HG03175 (cell line): Measurements from ENCODE around the gene C12orf76.
"Not testable (repeated sequence)": the region's sequence is repeated elsewhere in the genome, so short reads cannot be mapped to it uniquely, and the experiment has no call there.

ENCODE experiments used
- ATAC-seq: cut with Tn5 transposase; IDR thresholded peaks from one replicate; pipeline ENCODE4 v1.9.1; 2021; ENCODE audit warnings: mild to moderate bottlenecking, moderate library complexity; ENCODE audit not compliant: unreplicated experiment

Gene C12orf76

DNA sequence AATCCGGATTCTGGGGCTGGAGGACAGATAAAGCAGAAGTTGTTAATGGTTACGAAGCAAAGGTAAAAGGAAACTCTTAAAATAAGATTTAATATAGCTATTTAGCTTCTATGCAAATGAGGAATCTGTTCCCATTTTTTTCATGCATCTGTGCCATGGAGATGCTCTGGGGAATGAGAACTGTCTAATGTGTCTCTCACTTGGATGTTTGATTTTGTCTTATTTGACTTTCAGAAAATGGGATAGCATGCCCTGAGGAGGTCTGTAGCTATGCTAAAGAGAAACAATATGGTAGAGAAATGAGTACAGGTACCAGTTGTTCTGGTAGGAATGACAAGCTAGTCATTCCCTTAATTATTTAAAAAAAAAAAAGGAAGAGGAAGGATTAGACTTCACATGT, 24.3 kb downstream of the C12orf76 start:
- ATAC-seq: no peak

DNA sequence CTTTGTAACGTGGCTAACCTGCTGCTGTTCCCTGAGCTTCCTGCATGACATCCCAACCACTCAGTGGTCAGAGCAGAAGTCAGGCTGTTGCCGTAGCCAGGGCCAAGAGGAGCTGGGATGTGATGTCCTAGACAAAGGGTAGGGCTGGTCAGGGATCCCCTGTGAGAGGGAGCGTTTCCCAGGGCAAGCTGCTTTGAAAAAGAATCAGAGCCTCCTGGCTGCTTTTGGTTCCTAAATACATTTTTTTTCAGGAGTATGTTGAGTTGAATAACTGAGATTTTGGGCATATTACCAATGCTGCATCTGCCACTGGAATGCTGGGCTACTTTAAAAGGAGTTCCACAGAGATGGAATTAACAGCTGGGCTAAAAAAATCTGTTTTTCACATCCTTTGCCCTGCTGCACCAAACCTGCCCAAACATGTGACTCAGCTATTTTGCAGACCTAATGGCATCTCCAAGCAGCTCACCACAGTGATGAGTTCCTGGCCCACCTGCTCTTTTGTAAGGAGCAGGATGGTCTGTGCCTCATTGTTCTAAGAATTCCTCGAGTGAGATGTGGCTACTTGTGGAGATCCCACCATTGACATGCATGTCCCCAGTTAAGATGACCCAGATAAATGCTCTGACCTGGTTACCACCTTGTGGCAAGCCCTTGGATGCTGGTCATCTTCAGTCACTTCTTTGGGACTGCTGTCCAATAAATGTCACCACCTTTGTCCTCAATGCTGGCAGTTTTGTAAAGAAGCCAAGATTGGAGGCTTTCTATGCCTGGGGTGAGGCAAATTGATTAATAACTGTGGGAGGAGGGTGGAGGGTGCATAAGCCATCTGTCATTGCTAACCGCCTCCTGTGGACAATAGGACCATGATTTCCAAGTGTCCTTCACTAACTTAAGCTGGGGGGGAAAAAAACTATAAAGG, 25.0 kb downstream of the C12orf76 start:
- ATAC-seq: no peak

DNA sequence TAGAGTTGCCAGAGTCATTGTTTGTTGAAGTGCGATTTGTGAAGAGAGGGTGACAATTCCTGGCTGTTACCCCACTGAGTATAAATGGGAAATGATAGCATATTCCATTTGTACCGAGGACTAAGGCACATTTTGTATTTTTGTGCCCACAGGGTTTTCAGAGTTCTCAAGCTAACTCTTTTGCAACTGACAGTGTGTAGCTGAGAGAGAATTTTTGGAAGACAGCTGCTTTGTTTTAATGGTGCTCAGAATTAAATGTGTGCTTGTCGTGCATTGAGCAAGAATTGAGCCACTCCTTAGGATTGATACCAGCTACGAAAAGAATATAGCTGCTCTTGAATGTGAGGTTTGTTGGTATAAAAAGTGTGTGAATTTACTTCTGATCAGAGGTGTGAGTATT, 27.4 kb downstream of the C12orf76 start:
- ATAC-seq: no peak

DNA sequence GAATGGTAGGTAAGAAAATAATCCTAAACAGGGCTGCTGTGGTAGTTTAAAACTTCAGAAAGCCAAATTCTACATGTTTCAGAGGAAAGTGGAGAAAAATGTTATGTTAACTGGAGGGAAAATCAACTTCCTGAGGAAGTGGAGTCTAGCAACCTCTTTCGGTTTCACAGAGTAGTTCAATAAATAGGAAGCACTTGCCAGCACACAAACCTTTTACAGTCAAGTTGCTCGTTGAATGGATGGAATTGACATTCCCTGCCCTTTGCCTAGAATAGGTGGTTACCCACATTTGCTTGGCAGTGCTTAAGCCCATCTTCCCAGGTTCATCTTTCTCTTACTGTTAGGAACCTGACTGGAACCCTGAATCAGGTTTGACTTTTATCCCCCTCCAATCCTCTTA, 33.2 kb downstream of the C12orf76 start:
- ATAC-seq: no peak

DNA sequence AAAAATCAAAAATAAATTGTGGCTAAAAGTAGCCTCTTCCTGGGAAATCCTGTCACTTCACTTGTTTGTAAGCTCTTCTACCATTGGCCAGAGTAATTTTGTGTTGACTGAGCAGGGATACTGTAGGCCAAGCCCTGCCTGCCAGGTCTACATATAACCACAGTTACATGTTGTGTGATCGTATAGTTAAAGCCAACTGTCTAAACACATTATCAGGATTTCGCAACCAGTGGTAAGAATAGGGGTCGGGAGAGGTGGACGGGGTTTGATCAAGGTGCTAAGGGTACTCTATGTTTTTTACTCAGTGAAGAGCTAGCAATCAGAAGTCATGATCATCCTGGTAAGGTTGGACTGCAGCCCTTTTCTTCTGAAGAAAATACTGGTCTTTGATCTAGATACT, 35.7 kb downstream of the C12orf76 start:
- no peak for ATAC-seq

DNA sequence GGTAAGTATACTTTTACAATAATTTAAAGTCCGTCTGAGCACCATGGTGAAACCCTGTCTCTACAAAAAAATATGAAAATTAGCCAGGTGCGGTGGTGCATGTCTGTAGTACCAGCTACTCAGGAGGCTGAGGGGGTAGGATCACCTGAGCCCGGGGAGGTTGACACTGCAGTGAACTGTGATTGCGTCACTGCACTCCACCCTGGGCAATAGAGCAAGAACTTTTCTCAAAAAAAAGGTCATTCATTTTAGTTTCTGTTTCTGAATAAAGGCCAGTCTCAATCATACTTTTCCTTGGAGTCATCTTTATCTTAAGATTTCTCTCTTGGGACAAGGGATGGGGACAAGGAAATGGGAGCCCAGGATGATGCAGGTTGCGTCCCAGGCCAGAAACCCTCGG, 36.2 kb downstream of the C12orf76 start:
- ATAC-seq: peak; percentile 60

DNA sequence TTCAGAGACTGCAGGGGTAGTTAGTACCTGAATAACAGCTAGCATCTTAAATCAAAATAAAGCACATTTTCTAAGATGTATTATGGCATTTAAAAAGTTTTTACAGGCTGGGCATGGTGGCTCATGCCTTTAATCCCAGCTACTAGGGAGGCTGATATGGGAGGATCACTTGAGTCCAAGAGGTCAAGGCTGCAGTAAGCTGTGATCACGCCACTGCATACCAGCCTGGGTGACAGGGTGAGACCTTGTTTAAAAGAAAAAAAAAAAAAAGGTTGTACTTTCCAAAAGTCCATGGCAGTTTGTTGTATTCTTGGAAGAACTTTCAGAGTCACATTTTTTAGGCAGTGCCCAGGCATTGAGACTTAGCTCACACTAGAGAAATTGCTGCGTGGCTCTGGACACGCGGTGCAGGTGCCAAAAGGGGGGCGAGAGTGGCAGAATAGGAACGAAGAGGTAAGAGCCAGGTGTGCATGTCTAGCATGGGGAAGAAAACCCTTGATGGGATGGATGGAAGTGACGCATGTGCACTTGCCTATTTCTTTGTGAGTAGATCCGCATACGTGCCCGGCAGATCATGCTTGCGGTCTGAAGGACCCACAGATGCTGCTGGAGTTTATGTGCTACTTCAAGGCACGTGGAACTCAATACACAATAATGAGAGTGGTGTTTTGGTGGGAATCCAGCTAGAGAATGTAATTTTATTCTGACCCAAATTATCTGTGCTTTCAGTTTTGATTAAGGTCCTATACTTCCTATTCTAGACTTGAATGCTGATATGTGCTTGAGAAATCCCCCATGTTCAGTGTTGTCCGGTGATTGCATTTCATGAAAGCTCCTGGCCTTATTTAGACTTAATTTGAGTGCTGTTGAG, 37.2 kb downstream of the C12orf76 start:
- peak; percentile 44 for ATAC-seq

DNA sequence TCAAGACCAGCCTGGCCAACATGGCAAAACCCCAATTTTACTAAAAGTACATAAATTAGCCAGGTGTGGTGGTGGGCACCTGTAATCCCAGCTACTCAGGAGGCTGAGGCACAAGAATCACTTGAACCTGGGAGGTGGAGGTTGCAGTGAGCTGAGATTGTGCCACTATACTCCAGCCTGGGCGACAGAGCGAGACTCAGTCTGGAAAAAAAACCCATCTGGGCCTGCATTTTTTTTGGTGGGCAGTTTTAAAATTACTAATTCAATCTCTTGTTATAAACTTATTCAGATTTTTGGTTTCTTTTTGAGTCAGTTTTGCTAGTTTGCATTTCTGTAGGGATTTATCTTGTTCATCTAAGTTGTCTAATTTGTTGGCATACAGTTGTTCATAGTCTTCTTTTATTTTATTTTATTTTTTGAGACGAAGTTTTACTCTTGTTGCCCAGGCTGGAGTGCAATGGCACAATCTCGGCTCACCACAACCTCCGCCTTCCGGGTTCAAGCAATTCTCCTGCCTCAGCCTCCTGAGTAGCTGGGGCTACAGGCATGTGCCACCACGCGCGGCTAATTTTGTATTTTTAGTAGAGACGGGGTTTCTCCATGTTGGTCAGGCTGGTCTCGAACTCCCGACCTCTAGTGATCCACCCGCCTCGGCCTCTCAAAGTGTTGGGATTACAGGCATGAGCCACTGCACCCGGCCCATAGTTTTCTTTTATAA, 39.5 kb downstream of the C12orf76 start:
- ATAC-seq: not testable (repeated sequence)

DNA sequence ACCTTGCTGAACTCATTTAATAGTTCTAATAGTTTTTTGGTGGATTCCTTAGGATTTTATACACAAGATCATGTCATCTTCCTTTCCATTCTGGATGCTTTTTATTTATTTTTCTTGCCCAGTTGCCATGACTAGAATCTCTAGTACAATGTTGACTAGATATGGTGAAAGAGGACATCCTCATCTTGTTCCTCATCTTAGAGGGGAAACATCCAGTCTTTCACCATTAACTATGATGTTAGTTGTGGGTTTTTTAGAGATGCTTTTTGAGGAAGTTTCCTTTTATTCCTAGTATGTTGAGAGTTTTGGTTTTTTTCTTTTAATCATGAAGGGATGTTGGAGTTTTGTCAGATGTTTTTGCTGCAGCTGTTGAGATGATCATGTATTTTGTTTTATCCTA, 40.4 kb downstream of the C12orf76 start:
- no peak for ATAC-seq

DNA sequence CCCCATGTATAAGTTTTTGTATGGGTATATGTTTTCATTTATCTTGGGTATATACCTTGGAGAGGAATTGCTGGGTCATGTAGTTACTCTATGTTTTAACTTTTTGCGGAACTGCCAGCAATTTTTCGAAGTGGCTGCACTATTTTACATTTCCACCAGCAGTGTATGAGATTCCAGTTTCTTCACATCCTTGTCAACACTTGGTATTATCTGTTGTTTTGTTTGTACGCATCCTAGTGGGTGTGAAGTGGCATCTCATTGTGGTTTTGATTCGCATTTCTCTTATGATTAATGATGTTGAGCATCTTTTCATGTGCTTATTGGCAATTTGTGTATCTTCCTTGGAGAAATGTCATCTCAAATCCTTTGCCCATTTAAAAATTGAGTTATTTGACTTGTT, 42.2 kb downstream of the C12orf76 start:
- ATAC-seq: no peak

DNA sequence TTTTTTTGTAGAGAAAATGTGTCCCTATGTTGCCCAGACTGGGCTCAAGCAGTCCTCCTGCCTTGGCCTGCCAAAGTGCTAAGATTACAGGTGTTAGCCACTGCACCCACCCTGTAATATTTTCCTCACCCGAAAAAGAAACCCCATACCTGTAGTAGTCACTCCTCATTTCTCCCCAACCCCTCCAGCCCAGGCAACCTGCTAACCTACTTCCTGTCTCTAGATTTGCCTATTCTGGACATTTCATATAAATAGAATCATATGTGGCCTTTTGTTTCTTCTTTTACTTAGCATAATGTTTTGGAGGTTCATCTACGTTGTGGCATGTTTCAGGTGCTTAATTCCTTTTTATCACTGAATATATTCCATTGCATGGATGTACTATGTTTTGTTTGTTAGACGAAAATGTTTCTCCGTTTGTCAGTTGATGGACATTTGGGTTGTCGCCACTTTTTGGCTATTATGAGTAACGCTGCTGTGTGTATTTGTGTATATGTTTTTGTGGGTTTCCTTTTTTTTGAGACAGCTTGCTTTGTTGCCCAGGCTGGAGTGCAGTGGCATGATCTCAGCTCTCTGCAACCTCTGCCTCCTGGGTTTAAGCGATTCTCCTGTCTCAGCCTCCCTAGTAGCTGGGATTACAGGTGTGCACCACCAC, 42.9 kb downstream of the C12orf76 start:
- peak; percentile 51 for ATAC-seq

DNA sequence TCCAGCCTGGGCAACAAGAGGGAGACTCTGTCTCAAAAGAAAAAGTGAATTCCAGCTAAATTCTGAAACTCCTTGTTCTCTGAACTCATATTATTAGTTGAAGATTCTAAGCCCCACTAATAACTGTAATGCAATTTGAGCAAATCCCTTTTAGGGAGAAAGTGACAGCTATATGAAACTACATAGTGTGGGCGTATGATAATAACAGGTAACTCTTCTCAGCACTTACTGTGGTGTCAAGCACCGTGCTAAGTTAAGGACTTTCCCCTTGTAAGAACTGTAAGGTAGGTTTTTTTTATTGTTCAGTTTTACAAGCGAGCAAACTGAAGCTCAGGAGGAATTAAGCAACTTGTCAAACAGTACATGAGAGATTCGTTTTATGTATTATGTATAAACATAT, 43.7 kb downstream of the C12orf76 start:
- ATAC-seq: peak; percentile 49

DNA sequence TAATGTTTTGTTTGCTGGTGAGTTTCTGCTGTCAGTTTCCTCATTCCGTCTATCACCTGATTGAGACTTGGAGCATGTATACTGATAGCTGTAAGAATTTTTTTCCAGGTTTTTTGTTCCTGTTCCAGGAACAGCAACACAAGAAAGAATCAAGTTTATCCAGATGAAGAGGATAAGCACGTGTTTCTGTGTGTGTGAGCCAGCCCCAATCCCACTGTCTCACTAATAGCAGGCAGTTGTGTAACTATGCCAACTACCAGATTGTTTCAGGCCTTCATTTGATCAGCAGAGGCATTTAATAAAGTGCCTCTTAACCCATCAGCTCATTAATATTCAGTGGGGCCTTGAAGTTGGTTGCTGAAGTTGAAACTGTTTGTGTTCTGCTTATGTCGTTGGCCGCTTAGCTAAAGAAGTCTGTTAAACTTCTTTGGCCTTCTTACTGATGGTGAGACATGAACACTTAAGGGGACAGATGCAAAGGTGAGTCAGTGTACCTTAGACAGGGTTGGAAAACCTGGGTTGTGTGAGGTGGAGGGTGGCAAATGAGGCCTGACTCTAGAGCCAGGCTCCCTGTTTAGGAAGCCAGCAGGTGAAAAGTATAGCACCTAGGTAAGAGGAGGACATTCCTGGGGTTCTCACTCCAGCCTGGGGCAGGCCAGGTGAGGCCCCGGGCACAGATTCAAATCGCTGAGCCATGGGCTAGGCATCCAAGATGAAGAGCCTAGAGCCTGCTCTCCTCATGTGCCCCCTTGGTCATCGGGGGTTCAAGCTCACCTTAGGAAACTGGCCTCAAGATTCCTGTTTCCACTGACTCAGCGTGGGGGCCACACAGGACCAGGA, 45.4 kb downstream of the C12orf76 start:
- ATAC-seq: no peak

DNA sequence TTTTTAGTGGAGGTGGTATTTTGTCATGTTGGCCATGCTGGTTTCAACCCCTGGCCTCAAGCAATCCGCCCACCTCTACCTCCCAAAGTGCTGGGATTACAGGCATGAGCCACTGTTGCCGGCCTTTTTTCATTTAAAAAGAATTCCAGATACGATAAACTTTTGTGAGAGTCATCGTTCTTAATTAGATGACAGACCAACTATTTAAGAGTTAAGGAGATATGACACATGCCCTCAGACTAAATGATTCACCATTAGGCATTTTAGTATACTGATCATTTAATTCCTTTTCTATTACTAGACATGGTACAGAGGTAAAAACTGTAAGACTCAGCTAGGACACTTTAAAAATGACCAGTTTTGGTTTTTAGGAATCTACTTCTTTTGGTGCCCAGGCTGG, 46.7 kb downstream of the C12orf76 start:
- ATAC-seq: no peak

DNA sequence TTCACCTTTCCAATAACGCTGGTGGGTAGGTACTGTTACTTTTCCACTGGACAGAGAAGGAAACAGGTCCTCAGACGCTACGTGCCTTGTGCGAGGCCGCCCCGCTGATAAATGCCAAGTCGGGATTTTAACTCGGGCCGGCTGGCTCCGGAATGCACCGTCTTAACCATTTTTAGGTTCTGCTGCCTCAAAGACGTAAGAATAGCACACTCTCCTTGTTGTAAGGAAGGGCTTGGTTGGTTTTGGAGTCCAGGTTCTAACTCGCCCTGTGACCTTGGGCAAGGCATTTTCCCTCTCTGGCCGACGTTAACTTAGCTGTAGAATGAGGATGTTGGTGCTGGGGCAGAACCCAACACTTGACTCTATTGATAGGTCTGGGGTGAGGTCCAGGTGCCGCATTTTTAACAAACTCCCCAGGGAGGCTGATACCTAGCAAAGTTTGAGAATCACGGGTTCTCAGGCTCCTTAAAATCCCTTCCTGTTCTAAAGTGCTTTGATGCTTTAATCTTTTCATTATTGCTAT, 48.3 kb downstream of the C12orf76 start:
- ATAC-seq: no peak

DNA sequence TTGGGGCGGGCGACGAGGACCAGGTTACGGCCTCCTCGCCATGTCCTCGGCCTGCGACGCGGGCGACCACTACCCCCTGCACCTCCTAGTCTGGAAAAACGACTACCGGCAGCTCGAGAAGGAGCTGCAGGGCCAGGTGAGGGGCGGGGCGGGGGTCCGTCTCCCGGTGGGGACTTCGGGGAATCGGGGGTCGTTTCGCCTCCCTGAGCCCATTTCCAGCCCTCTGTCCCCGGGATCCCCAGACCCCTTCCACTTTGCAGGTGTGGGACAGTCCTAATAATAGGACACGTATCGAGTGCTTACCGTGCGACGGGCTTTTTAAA, 48.7 kb downstream of the C12orf76 start:
- ATAC-seq: no peak

DNA sequence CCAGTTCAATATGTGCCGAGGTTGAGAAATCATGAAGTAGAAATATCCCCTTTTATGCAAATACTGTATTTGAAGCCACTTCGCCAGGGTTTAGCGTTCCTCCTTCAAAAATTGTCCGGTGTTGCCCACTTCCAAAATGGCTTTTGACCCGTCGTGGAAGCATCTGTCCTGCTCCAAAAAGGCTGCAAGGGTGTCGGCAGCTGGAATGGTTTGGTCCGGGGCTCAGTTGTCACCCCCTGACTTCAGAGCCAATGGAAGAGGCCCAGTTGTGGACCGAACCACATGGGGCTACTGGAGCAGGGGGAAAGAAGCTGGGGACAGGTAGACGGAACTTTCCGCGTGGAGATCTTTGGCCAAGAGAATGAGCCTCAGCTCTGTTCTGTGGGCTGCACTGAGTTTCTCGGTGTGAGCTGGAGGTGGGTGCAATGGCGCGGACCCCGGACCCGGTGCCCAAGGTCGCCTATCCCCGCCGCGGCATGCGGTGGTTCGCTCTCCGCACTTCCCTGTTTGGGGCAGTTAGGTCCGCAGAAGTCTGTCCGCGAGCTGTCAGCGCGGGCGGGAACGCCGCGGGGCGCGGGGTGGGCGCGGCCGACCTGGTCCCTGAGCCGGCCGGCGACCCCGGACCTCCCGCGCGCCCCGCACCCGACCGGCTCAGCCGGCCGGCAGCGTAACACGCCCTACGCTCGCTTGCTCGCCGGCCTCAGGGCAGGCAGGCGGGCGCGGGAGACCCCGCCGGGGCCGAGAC, 49.2 kb downstream of the C12orf76 start, which contains the start of gene ANKRD13A:
ANKRD13A (plus strand) TSS at position 527 of the 745 bp plus-strand sequence. CDS start 259 bp downstream, outside the sequence.
- ATAC-seq: peak; percentile 57

DNA sequence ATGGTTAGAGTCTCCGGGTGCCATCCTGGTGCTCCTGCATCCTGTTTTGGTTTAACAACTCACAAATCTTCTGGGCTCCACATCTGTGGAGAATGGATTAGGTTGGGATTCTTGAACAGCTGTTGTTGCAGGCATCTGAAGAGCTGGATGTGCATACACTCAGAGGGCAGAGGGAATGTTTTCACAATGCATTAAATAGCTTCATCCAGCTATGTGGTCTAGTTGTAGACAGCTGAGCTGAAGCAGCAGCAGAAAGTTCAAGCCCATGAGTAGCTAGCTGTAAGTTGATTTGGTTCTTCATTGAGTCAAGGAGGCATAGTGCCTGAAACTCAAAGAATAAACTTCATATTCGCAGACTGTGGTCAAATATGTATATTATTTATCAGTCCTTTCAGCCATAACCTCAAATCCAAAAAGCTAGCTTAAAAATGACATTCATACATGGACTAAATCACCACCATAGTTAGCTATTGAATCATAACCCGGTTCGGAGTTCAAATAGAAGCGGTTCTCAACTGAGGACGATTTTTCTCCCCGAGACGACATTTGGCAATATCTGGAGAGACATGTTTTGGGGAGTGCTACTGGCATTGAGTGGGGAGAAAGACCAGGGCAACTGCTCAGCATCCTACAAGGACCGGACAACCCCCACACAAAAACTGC, 50.0 kb downstream of the C12orf76 start:
- no peak for ATAC-seq
